GM19467 (cell line): ENCODE results near the gene YPEL3.
A peak's percentile ranks its signal among the peaks of the same experiment; 100 is the strongest.

Source experiments
- ATAC-seq: cut with Tn5 transposase; IDR thresholded peaks from one replicate; pipeline ENCODE4 v1.9.1; 2021; ENCODE audit warnings: mild to moderate bottlenecking, moderate library complexity; ENCODE audit not compliant: unreplicated experiment

YPEL3 gene

GRCh38 chr16:30070490-30070889 lies 25.5 kb downstream of the YPEL3 start:
- no peak for ATAC-seq

DNA sequence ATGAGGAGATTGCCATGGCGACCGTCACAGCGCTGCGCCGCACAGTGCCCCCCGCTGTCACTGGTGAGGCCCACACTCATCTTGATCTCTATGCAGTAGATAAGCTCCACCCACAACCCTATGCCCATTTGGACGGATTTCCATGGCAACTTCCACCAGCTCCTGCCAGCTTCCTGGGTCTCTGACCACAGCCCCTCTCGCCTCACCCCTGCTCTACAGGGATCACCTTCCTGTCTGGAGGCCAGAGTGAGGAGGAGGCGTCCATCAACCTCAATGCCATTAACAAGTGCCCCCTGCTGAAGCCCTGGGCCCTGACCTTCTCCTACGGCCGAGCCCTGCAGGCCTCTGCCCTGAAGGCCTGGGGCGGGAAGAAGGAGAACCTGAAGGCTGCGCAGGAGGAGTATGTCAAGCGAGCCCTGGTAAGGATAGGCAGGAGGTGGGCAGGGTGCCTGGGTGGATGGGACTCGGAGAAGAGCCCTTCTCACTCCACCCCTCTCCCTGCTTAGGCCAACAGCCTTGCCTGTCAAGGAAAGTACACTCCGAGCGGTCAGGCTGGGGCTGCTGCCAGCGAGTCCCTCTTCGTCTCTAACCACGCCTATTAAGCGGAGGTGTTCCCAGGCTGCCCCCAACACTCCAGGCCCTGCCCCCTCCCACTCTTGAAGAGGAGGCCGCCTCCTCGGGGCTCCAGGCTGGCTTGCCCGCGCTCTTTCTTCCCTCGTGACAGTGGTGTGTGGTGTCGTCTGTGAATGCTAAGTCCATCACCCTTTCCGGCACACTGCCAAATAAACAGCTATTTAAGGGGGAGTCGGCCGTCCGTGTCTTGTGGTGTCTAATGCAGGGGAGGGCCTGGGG lies 26.2 kb downstream of the YPEL3 start:
- ATAC-seq = no peak

DNA sequence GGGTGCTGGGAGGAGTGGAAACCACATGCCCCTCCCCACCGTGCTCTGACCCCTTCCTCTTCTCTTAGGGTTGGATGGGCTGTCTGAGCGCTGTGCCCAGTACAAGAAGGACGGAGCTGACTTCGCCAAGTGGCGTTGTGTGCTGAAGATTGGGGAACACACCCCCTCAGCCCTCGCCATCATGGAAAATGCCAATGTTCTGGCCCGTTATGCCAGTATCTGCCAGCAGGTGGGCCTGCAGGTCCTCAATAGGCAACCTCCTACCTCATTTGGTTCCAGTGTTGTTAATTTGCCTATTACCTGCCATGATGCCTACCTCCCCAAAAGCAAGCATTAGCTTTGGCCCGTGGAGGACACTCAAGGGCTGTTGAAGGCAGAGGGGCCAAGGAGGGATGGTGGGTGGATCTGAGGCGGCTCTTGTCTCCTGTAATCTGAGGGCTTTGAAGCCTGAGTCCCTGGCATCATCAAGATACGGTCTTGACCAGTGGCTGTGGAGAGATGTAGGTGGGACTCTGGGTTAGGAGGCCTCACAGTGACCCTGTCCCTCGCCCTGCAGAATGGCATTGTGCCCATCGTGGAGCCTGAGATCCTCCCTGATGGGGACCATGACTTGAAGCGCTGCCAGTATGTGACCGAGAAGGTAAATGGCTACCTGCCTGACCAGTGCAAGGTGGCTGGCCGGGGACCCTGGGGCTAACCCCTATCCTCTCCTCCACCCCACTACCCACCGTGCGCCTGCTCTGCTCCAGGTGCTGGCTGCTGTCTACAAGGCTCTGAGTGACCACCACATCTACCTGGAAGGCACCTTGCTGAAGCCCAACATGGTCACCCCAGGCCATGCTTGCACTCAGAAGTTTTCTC lies 27.0 kb downstream of the YPEL3 start:
- no peak for ATAC-seq

GRCh38 chr16:30068333-30068732 lies 27.7 kb downstream of the YPEL3 start:
- ATAC-seq = no peak

GRCh38 chr16:30067584-30067916 lies 28.5 kb downstream of the YPEL3 start:
- no peak for ATAC-seq

DNA sequence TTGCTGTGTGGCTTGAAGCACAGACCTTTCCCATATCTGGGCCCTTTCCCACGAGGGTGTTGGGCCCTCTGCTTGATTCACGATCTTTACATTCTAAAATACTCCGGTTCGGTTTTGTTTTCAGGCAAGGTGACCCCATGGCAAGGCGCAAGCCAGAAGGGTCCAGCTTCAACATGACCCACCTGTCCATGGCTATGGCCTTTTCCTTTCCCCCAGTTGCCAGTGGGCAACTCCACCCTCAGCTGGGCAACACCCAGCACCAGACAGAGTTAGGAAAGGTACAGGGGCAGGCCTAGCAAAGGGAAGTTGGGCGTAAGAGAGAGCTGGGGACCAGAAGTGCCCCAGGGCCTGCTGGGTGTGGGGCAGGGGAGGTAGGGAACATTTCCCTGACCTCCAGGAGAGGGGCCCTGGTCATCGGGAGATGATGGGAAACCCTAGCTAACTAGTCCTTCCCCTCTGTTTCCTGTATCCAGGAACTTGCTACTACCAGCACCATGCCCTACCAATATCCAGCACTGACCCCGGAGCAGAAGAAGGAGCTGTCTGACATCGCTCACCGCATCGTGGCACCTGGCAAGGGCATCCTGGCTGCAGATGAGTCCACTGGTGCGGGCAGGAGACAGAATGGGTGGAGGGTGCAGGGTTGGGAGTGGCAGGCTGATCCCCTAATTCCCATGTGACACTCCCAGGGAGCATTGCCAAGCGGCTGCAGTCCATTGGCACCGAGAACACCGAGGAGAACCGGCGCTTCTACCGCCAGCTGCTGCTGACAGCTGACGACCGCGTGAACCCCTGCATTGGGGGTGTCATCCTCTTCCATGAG lies 29.0 kb downstream of the YPEL3 start:
- ATAC-seq = no peak

DNA sequence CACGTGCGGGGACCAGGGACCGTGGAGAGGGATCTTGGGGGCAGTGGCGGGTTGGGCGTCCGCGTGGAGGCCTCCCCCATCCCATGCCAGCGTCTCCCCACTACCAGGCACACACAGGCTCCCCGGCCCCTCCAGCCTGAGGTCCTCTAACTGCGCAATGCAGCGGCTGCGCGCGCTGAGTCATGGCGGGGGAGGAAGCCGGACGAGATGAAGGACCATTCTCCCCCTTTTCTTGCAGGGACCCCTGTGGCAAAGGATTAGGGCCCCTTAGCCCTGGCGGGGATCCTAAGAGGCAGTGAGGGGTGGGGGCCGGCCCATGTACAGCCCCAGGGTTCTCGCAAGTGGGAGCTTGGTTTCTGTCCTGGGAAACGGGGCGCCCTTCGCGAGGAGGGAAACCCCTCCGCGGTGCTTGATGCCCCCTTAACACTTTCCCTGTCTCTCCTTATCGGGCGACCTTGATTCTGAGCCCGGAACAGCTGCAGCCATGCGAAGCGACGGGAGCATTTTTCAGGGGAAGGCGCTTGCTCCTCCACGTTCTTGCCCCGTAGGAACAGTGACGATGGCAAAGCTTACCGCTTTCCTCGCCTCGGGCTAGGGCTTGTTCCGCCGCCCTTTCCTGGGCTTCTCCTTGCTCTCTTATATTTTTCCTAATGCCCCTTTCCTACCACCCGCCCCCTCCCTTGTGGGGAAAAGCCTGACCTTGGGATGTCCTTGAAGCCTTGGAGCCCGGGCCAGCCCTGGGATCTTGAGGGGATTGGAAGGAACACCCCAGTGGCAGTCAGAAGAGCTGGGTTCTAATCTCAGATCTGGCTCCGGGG lies 29.9 kb downstream of the YPEL3 start:
- ATAC-seq = no peak

GRCh38 chr16:30065102-30065942 lies 30.7 kb downstream of the YPEL3 start, which contains the start of gene ALDOA:
ALDOA (plus strand) TSS chr16:30065760; CDS start chr16:30066898, 1,138 bp downstream.
- peak; percentile 79 for ATAC-seq

DNA sequence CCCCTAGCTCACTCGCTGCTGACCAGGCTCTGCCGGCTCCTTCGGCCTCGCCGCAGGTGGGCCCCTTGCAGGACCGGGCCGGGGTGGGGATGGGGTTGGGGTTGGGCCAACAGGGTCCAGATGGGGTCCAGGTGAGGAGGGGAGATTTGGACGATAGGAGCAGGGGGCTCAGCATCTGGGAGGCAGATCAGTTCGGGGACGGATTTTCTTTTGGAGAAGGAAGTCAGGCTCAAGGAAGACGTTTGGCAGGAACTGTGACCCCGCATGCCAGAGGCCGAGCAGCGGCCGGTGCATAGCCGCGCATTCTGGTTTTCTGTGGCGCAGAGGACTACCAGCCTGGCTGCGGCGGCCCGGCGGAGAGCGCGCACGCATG lies 31.3 kb downstream of the YPEL3 start:
- ATAC-seq = no peak

GRCh38 chr16:30063893-30064728 lies 31.9 kb downstream of the YPEL3 start:
- no peak for ATAC-seq

- no peak for ATAC-seq
Observed at GRCh38 chr16:30063278-30063892, 32.6 kb downstream of the YPEL3 start.

- no peak for ATAC-seq
Observed at GRCh38 chr16:30060836-30061554, 35.0 kb downstream of the YPEL3 start.

DNA sequence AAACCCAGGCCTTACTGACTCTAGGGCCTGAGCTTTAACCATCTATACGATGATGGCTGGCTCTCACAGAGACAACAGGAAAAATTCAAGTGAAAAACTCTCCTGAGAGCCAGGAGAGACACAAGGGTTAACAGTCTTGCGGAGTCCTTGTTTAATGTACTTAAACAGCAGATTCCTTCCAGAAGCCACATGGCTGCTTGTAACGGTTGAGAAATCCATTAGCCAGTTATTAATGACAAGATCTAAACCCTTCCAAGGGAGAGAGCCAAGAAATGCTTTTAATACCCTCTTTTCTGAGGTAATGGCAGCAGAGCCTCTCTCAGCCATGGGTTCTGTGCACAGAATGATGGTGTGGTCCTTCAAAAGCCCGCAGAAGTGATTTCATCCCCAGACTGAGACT lies 35.7 kb downstream of the YPEL3 start:
- ATAC-seq = no peak

DNA sequence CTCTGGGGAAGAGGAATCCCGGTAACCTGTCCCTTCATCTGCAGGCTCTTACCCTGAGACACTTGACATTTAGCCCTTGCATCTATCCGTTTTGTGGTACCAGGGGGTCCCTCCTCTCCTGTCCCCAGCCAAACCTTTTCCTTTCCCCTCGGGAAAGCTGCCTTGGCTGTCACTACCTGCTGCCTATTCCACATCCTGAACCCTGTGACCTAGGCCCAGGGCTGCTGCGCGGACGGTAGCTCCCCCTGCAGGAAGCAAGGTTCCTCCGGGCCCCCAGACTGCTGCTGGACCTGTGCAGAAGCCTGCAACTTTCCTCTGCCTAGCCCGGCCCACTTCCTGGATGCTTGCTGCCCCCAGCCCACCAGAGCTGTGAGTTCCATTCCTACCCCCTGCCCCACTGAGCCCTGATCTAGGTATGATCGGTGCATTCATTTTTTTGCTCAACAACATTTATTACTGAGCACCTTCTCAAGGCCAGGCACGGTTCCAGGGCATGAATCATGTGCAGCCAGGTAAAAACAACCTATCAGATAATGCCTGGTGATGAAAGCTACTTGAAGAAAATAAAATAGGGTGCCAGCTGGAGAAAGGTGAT lies 41.0 kb downstream of the YPEL3 start:
- ATAC-seq = no peak

GRCh38 chr16:30054451-30054850 lies 41.6 kb downstream of the YPEL3 start:
- ATAC-seq = no peak

- ATAC-seq = no peak
Observed at GRCh38 chr16:30053376-30054015, 42.5 kb downstream of the YPEL3 start.
